HG03097 (cell line): ENCODE measurements around the gene ANKDD1B.
A peak's percentile ranks its signal among the peaks of the same experiment; 100 is the strongest.
"Not testable (repeated sequence)": the region's sequence is repeated elsewhere in the genome, so short reads cannot be mapped to it uniquely, and the experiment has no call there.

ENCODE experiments used
- ATAC-seq: cut with Tn5 transposase; IDR thresholded peaks from one replicate; pipeline ENCODE4 v1.9.1; 2021; ENCODE audit not compliant: unreplicated experiment, low FRiP score

Gene ANKDD1B

GRCh38 chr5:75611311-75612225, at the start of gene ANKDD1B:
TSS of gene ANKDD1B (plus strand) at chr5:75611453. CDS start at chr5:75611635, 182 bp downstream.
- no peak for ATAC-seq

- not testable (repeated sequence) for ATAC-seq
Measured at GRCh38 chr5:75565991-75566709, 45.1 kb upstream of the ANKDD1B start.

- ATAC-seq, result peak; percentile 90
Measured at GRCh38 chr5:75566710-75567309, 44.4 kb upstream of the ANKDD1B start.

- ATAC-seq, result no peak
Measured at GRCh38 chr5:75567710-75568109, 43.5 kb upstream of the ANKDD1B start.

GRCh38 chr5:75568202-75568601, 43.1 kb upstream of the ANKDD1B start:
- no peak for ATAC-seq

GRCh38 chr5:75571547-75571946, 39.7 kb upstream of the ANKDD1B start:
- no peak for ATAC-seq

- no peak for ATAC-seq
Measured at GRCh38 chr5:75574791-75575190, 36.5 kb upstream of the ANKDD1B start.

GRCh38 chr5:75578280-75578679, 33.0 kb upstream of the ANKDD1B start:
- not testable (repeated sequence) for ATAC-seq

GRCh38 chr5:75584641-75585040, 26.6 kb upstream of the ANKDD1B start:
- ATAC-seq, result no peak

- ATAC-seq, result no peak
Measured at GRCh38 chr5:75588666-75589065, 22.6 kb upstream of the ANKDD1B start.

- no peak for ATAC-seq
Measured at GRCh38 chr5:75600535-75600934, 10.7 kb upstream of the ANKDD1B start.

- ATAC-seq, result no peak
Measured at GRCh38 chr5:75601567-75601966, 9.7 kb upstream of the ANKDD1B start.

- ATAC-seq, result no peak
Measured at GRCh38 chr5:75601996-75602395, 9.3 kb upstream of the ANKDD1B start.

GRCh38 chr5:75603371-75603770, 7.9 kb upstream of the ANKDD1B start:
- ATAC-seq, result no peak

GRCh38 chr5:75603821-75604220, 7.4 kb upstream of the ANKDD1B start:
- ATAC-seq, result no peak

- not testable (repeated sequence) for ATAC-seq
Measured at GRCh38 chr5:75607341-75607740, 3.9 kb upstream of the ANKDD1B start.

GRCh38 chr5:75608870-75609269, 2.4 kb upstream of the ANKDD1B start:
- no peak for ATAC-seq

GRCh38 chr5:75610201-75610600, 1.1 kb upstream of the ANKDD1B start:
- no peak for ATAC-seq

GRCh38 chr5:75610859-75611310, 368 bp upstream of the ANKDD1B start:
- ATAC-seq, result not testable (repeated sequence)

- ATAC-seq, result no peak
Measured at GRCh38 chr5:75612226-75612569, 945 bp downstream of the ANKDD1B start.

- no peak for ATAC-seq
Measured at GRCh38 chr5:75612901-75613300, 1.6 kb downstream of the ANKDD1B start.
